OCI-LY3 (cell line): ENCODE results near the gene MOB3B.

Source experiments
- H2AFZ ChIP-seq: fragments of 200-600, 300-600 bp; shearing (Covaris generic); 2 replicates; pipeline ENCODE4 v1.6.0; 2014; ENCODE audit warnings: antibody characterized with exemption, low read depth, low read length
- H3K27ac ChIP-seq: fragments of 200-600, 300-600 bp; sonication (generic); 2 replicates; pipeline ENCODE4 v1.5.1; 2014; ENCODE audit warnings: mild to moderate bottlenecking, low read length, moderate library complexity, mixed read lengths
- H3K27me3 ChIP-seq: fragments of 200-600, 300-600 bp; sonication (generic); 2 replicates; pipeline ENCODE4 v1.6.1; 2014; ENCODE audit warnings: low read depth, low read length, mixed read lengths
- H3K36me3 ChIP-seq: fragments of 200-600, 300-600 bp; sonication (generic); replicated peaks from 2 replicates; pipeline ENCODE3; 2014; ENCODE audit warnings: low read depth, low read length, mixed read lengths
- H3K4me1 ChIP-seq: fragments of 300-600, 200-600 bp; sonication (generic); 2 replicates; pipeline ENCODE4 v1.6.1; 2014; ENCODE audit warnings: low read length, mixed read lengths
- H3K4me2 ChIP-seq: fragments of 200-600, 300-600 bp; sonication (generic); 2 replicates; pipeline ENCODE4 v1.6.1; 2014; ENCODE audit warnings: low read length, mixed read lengths
- H3K4me3 ChIP-seq: fragments of 300-600, 200-600 bp; sonication (generic); 2 replicates; pipeline ENCODE4 v1.5.1; 2014; ENCODE audit warnings: antibody characterized with exemption, mild to moderate bottlenecking, low read length, moderate library complexity
- H3K79me2 ChIP-seq: fragments of 300-600, 200-600 bp; shearing (Covaris generic); 2 replicates; pipeline ENCODE4 v1.6.1; 2014; ENCODE audit warnings: mild to moderate bottlenecking, low read length, mixed read lengths
- H3K9ac ChIP-seq: fragments of 300-600, 200-600 bp; shearing (Covaris generic); 2 replicates; pipeline ENCODE4 v1.6.0; 2014; ENCODE audit warnings: mild to moderate bottlenecking, low read length, moderate library complexity
- H3K9me3 ChIP-seq: fragments of 200-600, 300-600 bp; shearing (Covaris generic); 2 replicates; pipeline ENCODE4 v1.6.1; 2014; ENCODE audit warnings: low read length, mixed read lengths; ENCODE audit not compliant: insufficient read depth
- H4K20me1 ChIP-seq: fragments of 200-600, 300-600 bp; sonication (generic); 2 replicates; pipeline ENCODE4 v1.6.1; 2016; ENCODE audit warnings: low read length, mixed read lengths; ENCODE audit not compliant: insufficient read depth
- EZH2phosphoT487 ChIP-seq: fragments of 200-600 bp; shearing (Covaris generic); IDR thresholded peaks from 2 replicates; pipeline ENCODE4 v1.6.1; 2018; ENCODE audit warnings: antibody characterized with exemption, mixed run types, low read depth
- TF ChIP-seq, protein P1 (sequence below): fragments of 200-600, 300-600 bp; sonication (generic); IDR thresholded peaks from 2 replicates; pipeline ENCODE4 v1.5.1; 2014; ENCODE audit warnings: antibody characterized with exemption, low read length, low read depth

Gene MOB3B

GRCh38 chr9:27413511-27414219 is 115.9 kb downstream of the MOB3B start:
- Histone ChIP-seq H3K79me2 (no peaks in the 10 kb centered on the region), H3K4me2 (peak overlapping the region; percentile 20; the same call in 1 of the 2 replicates), H3K36me3 (no peaks in the 10 kb centered on the region), H3K4me3 (no peak overlapping the region), H4K20me1 (no peaks in the 10 kb centered on the region), H3K4me1 (no peaks in the 10 kb centered on the region), H3K27ac (no peak overlapping the region), H3K27me3 (peaks cover 35% of the 10 kb centered on the region), H3K9ac (no peak overlapping the region), H3K9me3 (no peaks in the 10 kb centered on the region), H2AFZ (no peak overlapping the region)
- no peak for TF ChIP-seq EZH2phosphoT487
- TF ChIP-seq, protein P1, sequence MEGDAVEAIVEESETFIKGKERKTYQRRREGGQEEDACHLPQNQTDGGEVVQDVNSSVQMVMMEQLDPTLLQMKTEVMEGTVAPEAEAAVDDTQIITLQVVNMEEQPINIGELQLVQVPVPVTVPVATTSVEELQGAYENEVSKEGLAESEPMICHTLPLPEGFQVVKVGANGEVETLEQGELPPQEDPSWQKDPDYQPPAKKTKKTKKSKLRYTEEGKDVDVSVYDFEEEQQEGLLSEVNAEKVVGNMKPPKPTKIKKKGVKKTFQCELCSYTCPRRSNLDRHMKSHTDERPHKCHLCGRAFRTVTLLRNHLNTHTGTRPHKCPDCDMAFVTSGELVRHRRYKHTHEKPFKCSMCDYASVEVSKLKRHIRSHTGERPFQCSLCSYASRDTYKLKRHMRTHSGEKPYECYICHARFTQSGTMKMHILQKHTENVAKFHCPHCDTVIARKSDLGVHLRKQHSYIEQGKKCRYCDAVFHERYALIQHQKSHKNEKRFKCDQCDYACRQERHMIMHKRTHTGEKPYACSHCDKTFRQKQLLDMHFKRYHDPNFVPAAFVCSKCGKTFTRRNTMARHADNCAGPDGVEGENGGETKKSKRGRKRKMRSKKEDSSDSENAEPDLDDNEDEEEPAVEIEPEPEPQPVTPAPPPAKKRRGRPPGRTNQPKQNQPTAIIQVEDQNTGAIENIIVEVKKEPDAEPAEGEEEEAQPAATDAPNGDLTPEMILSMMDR, result no peak

DNA sequence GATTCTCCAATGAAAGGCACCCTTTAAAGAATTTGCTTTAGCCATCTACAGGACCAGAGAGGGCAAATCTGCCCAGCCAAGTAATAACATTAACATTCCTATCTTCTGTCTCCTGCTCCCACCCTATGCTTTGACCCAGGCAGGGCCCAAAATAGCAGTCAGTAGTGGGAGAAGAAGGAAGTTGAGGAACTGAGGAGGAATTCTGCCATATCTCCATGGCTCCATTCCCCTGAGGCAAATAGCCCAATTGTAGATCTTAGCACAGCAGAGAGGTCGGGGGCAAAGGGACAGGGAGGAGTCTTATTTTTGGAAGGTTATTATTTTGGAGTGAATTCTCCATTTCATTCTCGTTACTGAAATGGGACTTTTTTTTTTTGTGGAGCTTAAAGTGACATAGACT is 116.7 kb downstream of the MOB3B start:
- no peaks in the 10 kb centered on the region for H3K4me1 ChIP-seq
- H3K9ac ChIP-seq, result no peak overlapping the region
- no peak overlapping the region for H3K27ac ChIP-seq
- TF ChIP-seq, protein P1, result no peak
- TF ChIP-seq EZH2phosphoT487, result no peak
- no peak overlapping the region for H3K4me3 ChIP-seq
- H3K36me3 ChIP-seq, result no peaks in the 10 kb centered on the region
- H3K79me2 ChIP-seq, result no peaks in the 10 kb centered on the region
- H2AFZ ChIP-seq, result no peak overlapping the region
- peaks cover 35% of the 10 kb centered on the region for H3K27me3 ChIP-seq
- no peaks in the 10 kb centered on the region for H4K20me1 ChIP-seq
- H3K9me3 ChIP-seq, result no peaks in the 10 kb centered on the region
- no peak overlapping the region for H3K4me2 ChIP-seq

- Histone ChIP-seq H3K9me3 (no peaks in the 10 kb centered on the region), H3K79me2 (no peaks in the 10 kb centered on the region), H3K9ac (no peak overlapping the region), H3K4me3 (no peak overlapping the region), H4K20me1 (no peaks in the 10 kb centered on the region), H3K36me3 (no peaks in the 10 kb centered on the region), H2AFZ (no peak overlapping the region), H3K27ac (no peak overlapping the region), H3K4me1 (no peaks in the 10 kb centered on the region), H3K27me3 (peaks cover 35% of the 10 kb centered on the region), H3K4me2 (no peak overlapping the region)
- TF ChIP-seq, protein P1, result no peak
Observed at GRCh38 chr9:27412081-27412480, 117.5 kb downstream of the MOB3B start.

DNA sequence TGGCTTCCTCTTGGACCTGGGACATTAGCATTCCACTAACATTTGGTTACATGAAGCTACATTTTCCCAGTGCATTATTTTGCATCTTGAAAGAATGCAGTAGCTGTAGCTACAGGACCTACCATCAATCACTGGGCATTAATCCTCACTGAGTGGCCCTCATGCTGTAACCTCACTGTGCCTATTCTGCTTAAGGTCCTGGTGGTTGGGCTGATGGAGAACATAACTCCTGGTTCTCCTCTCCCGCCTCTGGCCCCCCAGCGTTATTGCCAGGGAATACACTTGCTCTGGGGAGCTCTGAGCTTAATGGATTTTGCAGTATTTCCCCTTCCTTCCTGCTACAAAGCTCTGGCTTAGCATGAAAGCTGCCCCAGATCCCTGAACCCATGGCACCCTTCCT is 121.1 kb downstream of the MOB3B start:
- Histone ChIP-seq H3K9ac (no peak overlapping the region), H3K27ac (no peak overlapping the region), H2AFZ (no peak overlapping the region), H3K36me3 (no peaks in the 10 kb centered on the region), H3K27me3 (peaks cover 38% of the 10 kb centered on the region), H3K79me2 (no peaks in the 10 kb centered on the region), H3K4me3 (no peak overlapping the region), H3K9me3 (no peaks in the 10 kb centered on the region), H3K4me2 (no peak overlapping the region), H3K4me1 (no peaks in the 10 kb centered on the region), H4K20me1 (no peaks in the 10 kb centered on the region)
- TF ChIP-seq, protein P1, result no peak
- no peak for TF ChIP-seq EZH2phosphoT487
